KBM-7 (cell line): ENCODE measurements around the gene NRP2.

Source experiments
- DNase-seq: peaks from one replicate; pipeline ENCODE4 v3.0.0-alpha.2; 2015
- in situ Hi-C: fragments of 300-500 bp; cut with MboI; formaldehyde crosslinking; loops from 2 replicates; pipeline ENCODE4 v1.14.3; 2020; ENCODE audit warnings: low sequenced_read_pairs, low pct_unique_long_range_greater_than_20kb, mixed read lengths

Gene NRP2

DNA sequence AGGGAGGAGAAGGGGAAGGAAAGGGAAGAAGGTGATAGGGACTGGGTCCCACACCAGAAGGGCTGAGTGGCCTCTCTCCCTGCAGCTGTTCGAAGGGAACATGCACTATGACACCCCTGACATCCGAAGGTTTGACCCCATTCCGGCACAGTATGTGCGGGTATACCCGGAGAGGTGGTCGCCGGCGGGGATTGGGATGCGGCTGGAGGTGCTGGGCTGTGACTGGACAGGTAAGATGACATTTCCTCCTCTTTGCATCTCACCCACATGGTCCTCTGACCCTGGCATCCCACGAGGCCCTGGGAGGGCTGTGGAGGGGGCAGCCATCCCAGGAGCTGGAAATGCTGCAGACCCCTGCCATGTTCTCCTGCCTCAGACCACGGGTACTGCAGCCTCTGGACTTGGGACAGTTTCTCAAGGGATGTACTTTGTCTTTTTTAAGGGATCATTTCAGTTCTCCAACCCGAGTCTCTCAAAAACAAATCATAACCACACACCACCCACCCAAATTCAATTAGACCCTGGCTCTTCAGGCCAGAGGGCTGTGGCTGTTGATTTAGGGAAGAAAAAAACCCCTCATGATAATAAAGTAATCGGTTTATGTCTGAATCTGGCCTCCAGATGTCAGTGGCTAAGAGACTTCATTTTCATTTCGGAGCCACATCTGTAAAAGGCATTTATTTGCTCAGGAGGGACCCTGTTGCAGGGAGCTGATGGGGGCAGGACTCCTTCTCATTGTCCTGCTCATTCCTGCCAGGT is 63.5 kb downstream of the NRP2 start:
- in situ Hi-C loops, result no loop called here
- DNase-seq, result no peak

DNA sequence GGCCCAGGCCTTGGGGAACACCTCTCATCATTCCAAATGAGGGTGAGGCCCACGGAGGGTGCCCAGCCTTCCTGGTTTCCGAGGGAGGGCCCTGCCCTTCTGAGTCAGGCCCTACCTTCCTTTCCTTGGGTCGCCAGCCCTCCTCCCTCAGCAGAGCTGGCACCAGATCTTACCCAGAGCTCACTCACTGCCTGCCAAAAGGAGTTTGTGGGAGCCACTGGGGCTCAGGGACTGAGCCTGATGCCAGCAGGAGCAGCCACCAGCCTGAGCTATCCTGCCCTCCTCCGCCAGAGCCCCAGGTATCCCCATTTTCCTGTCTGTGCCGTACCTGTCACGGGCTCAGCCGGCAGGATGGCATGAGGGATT is 64.1 kb downstream of the NRP2 start:
- in situ Hi-C loops, result no loop called here
- no peak for DNase-seq

DNA sequence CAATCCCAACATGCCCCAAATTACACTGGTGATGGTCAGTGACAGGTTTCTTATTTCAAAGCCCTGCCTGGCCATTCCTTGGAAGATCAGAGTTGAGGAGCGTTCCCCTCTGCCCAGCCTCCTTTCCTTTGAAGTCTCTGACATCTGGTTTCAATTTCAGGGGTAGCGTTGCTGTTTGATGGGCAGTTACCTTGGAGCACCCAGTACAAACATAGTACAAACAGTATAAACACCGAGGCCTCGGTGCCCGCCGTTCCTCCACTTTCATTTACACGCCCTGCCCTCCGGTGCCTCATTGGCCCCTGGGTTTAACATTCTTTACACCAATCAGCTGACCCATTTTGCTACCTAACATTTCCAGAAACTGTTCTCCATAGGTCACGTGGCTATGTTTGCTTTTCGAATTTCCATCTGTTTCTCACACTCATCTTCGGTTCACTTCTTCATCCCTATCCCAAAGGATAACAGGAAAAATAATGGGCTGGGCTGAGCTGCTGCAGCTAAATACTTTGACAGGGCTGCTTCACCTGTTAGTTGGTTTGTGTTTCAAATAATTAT is 65.6 kb downstream of the NRP2 start:
- in situ Hi-C loops, result no loop called here
- DNase-seq, result no peak

DNA sequence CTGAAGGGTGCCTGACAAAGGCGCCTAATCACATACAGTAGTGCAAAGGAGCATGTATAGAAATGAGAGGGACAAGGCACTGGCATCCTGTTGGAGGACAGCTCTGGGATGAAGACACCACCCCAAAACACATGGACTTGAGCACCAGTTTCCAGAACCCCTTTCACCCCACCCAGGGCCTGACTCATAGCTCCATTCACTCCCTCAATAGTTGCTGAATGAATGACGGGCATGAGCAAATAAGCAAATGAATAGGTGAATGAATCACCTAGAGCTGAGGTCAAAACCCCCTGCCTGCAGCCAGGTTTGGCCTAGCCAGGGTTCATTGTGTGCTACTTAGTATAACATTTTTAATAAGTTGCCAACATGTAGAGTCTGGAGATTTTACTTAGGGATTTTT is 66.3 kb downstream of the NRP2 start:
- DNase-seq, result no peak
- in situ Hi-C loops, result no loop called here

DNA sequence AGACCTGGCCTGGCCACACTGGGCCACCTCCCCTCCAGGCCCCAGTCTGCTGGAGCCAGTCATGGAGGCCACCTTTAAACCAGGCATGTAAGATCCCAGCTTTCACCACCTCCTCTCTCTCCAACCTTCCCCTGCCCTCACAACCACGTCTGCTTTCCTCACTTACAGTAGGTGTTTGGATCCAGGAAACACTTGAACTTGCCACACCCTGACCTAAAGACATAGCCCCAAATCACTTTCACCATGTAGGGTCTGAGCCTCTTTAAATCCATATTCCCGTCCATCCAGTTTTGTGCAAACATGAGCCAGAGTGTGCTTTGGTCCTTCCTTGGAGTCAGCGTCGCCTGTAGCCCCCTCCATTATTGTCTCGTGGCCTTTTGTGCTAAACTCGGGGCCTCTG is 66.8 kb downstream of the NRP2 start:
- DNase-seq, result no peak
- in situ Hi-C loops, result no loop called here

DNA sequence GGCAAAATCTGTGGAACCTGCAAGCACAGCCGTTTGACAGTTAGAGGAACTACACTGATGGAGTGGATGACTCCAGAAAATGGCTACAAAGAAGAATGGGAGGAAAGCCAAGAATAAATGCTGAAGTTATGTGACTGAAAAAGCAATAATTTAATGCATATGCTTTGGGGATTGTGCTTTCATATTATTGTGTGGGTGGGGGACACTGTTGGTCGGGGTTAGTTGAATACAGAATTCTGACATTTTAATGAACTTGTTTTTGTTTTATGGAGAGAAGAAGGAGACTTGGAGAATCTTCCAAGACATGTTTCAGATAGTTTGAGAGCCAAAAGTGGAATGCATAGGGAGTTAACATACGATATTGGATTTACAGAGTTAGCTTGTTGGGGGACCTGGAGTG is 68.5 kb downstream of the NRP2 start:
- in situ Hi-C loops, result no loop called here
- no peak for DNase-seq

DNA sequence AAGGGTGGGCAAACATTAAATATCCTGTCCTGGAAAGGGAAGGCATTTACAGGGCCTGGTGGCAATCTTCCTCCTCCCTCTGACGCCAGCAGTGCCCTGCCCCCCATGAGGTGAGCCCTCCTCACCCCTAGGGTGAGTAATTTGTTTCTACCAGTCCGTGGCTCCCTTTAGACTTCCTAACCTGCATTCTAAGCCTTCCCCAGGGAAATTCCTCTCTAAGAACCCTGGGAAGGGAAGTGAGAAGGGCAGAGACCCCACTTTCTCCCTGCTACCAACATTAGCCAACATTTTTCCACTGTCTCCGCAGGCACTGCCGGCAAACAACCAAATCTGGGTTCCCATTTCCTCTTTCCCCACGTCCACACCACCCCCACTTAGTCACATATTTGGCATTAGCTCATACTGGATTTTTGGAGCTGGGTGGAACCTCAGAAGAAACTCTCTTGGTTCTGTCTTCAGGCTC is 69.3 kb downstream of the NRP2 start:
- no peak for DNase-seq
- in situ Hi-C loops, result no loop called here

DNA sequence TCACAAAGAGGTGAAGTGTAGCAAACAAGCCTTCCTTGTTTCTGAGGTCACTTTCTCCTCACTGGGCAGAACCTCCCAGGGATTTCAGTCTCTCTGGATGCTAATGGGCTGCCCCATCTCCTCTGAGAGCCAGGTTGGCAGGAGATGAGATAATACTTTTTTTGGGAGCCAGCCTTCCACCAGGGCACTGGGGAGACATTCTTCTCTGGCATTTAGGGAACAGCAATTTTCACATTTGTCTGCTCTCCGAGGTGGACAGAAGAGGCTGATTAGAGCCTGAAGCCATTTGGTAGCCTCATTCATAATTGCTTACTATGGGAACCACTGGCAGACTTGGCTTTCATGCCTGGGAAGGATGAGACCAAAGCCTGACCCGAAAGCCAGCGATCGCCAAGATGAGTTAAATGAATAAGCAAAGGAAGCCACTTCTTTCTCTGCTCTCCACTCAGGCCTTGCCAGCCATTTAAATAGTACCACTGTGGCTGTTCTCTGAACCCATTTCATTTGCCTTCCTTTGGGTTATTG is 70.1 kb downstream of the NRP2 start:
- DNase-seq, result no peak
- in situ Hi-C loops, result no loop called here

DNA sequence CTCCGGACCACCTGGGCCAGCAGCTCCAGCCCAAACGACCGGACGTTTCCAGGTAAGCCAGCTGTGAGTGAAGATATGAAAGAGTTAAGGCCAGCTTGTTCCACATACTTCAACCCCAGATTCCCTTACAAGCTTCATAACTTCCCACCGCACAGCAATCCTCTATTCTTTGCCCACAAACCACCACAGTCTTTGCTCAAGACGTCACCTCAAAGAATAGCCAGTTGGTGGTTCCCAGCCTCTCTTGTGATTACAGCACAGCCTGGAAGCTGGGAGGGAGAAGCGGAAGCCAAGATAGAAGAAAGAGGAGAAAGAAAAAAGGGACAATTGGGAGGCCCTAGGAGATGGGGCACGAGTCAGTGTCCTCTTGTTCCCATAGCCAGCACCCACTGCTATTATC is 70.6 kb downstream of the NRP2 start:
- DNase-seq, result no peak

DNA sequence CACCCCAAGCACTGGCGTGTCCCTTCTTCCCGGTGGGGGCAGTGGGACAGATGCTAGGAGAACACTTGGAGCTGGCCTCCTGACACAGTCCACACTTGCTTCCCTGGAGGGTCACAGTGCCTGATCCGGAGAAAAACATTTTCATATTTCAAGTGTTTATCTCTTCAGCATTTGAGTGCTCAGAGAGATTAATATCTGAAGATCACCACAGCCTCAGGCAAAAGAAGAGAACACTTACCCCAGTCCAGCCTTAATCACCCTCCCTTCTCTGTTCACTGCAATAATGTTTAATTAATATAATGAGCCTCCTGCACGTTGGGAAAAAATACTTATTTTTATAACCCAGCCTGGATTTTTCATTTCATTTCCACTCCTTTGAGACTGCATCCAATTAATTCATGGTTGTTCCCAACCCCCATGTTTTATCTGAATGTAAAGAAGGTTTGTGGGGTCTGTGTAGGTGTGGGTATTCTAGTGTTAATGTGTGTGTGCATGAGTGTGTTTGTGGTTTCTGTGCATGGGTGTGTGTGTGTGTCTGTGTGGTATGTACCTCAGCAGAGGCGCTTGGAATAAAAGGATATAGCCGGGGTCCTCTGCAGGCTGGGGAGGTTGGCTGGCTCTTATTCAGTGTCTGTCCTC is 72.1 kb downstream of the NRP2 start:
- in situ Hi-C loops, result no loop called here
- no peak for DNase-seq

More for the DNA sequence above, 70.6 kb downstream of the NRP2 start:
- in situ Hi-C loops, result no loop called here

DNA sequence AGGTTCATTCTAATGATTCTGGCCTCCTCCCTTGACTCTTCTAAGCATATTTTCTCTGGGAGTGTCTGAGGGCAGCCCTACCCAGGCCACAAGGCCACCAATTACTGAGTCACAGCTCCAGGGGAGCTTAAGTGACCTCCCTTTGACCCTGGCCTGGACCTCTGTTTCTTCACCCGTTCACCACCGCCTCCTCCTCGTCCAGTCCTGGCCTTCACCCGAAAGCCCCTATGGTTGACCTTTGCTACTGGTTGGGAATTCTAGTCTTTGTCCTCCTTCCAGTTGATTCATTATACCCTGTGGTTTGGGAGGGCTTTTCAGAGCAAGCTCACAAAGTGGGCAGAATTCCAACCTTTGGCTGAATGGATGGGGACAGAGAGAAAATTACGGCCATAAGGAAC is 72.6 kb downstream of the NRP2 start:
- DNase-seq, result no peak
- in situ Hi-C loops, result no loop called here

DNA sequence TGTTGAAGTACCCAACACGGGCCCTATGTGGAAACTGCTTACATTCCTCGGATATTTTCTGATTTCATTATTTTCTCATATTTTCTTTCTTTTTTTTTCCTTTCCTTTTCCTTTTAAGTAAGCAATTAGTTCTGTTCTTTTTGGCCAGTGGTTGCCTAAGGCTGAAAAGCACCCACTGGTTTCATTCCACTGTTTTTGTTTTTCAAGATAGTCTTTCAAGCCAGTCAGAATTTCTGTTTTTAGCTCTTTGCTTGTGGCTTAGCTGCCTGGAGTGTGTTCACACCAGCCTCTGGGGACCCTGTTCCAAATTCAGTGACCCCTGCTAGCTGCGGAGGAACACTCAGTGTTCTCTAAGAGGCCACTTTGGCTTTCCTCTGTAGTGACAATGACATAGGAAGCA is 73.6 kb downstream of the NRP2 start:
- in situ Hi-C loops, result no loop called here
- DNase-seq, result no peak

DNA sequence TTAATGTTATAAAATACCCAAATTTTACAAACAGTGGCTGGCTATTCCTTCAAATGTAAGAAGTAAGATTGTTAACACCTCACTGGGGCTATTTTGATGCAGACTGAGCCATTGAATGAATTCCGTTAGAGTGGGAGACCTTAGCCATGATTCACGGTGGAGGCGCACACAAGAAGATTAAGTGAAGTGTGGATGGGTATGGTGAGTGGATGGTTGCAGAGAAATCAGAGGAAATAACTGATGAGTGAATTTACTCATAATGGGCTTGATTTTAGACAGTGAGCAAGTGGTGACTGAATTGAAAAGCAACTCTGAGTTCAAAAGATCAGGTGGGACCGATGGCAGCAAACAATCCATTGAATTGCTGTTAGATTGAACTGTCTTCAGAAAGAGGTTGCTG is 75.0 kb downstream of the NRP2 start:
- DNase-seq, result no peak
- in situ Hi-C loops, result no loop called here

DNA sequence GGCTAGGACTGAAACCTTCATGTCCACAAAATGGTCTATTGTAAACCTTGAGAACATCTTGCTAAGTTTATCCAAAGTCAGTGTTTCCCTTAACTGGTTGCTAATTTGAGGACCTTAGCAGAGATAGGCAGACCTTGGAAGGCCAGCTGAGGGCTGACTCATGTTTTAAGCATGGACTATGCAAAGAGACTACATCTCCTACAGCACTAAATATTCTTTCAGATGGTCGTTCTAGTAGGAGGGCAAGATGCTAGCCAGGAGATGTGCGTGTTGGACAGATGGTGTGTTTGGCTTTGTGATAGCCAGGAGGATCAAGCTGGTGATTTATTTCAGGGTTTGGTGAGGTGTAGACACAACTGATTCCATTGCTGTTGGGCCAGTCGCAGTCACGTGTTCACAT is 75.8 kb downstream of the NRP2 start:
- in situ Hi-C loops, result no loop called here
- DNase-seq, result no peak

DNA sequence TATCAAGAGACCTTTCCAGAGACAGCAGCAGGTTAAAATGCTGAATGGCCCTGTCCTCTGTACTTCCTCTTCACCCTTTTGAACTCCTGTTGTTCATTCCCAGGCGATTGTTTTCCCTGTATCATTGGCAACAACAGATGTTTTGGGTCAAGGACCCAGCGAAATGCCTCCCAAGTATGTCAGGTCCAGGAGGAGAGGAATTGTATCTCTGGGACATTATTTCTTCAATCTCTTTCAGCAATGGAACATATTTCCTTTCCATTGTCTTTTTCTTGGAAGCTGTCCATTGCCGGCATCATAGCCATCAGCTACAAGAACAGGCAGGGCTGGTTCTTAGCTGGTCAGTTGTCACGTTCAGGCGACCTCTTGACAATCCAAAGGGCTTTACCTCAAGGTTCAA is 76.2 kb downstream of the NRP2 start:
- no peak for DNase-seq
- in situ Hi-C loops, result no loop called here

DNA sequence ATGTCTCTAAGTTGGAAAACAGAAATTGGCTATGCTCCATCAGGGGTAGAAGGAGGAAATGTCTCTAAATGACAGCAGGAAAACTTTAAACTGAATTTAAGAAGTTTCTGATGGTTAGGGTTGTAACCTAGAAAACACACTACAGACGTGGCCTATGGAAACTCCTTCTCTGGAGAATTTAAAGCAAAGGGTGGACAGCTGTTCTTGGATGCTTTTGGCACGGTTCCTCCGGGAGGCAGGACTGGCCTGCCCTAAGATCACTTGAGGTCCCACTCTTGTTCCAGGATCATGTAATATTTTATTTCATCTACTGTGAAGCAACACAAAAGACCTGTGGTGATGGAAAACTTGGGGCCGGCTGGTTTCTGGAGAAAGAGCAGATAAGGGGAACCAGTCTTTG is 77.0 kb downstream of the NRP2 start:
- DNase-seq, result no peak
- in situ Hi-C loops, result no loop called here

DNA sequence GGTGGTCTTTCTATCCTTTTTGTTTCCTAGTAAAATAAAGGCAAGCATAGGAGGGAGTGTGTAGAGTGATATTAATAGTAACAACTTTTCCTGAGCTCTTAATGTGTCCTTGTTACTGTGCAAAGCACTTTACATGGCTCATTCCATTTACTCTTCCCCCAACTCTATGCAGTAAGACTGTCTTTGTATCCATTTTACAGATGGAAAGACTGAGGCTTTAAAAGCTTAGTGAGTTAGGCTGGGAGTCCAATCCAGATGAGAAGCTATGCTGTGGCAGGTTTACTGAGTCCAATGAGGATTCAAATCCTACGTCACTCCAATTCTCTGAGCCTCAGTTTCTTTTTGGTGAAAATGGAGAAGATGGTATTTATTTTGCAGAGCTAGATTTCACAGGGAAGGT is 77.4 kb downstream of the NRP2 start:
- DNase-seq, result no peak
- in situ Hi-C loops, result no loop called here

DNA sequence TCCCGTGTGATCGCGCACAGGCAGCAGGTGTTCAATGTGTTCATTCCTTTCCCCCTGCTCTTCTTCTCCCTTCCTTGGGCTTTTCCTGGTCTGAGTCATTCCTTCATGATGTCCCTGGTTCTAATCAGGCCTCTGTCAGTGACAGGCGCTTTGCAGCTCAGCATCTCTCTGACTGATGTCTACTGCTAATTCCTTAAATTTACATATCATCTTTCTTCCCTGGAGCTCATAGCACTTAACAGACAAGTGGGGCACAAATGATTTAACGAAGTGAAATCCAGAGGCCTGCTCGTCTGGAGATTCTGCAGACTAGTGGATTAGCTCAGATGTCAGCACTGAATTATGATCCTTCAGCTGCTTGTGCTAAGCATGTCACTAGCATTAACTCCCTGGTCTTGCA is 77.9 kb downstream of the NRP2 start:
- no peak for DNase-seq
- in situ Hi-C loops, result no loop called here

DNA sequence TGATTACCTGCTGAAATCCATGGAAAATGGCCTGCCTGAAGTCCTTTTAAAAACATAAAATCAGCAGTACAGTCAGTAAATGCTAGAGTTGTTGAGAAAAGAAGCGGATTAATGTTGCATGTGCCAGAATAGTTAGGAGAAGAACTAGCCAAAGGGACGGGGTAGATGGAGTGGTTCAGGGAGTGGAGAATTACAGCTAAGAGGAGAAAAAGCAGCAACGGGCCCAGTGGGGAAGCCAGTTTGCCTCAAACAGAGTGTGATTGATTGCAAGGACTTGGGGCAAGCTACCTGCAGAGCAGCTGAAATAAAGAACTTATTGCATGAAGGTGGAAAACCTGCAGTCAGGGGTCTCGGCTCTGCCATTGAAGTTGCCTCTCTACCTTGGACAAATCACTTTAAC is 79.1 kb downstream of the NRP2 start:
- no peak for DNase-seq
- in situ Hi-C loops, result no loop called here

DNA sequence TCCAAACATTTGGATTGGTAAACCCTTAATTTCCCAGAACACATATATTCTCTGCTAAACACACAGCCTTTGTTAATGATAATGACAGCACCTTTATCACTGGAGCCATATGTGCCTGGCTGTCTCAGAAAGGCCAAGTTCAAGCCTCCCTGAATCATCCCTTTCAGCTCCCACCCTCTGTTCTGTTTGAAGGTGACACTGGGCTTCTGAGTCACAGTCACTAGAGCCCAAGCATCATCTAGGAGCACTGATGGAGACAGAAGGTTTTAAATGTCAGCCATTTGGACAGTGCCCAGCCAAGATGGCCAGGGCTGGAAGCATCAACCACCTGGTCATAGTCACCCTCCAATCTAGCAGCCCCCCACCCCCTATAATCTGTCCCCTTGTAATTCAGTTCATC is 80.6 kb downstream of the NRP2 start:
- DNase-seq, result no peak
- in situ Hi-C loops, result no loop called here
